ENCODE data around the gene FAP.

FAP gene

GRCh38 chr2:162256591-162256991, 13.3 kb upstream of the FAP start:
- H3K4me3 ChIP-seq (replicated peaks; ENCODE audit: insufficient read depth, low read length), result no peak overlapping the region
- DNase-seq (ENCODE audit: low read depth in 1 of 2, low spot score in 1 of 2), result no peak
- TF ChIP-seq REST (IDR thresholded peaks at IDR 0.05; ENCODE audit: insufficient replicate concordance, low read depth), result no peak
- no peak for TF ChIP-seq SPI1 (IDR thresholded peaks at IDR 0.05; ENCODE audit: borderline replicate concordance, low read depth)
- TF ChIP-seq CTCF (IDR thresholded peaks at IDR 0.05; ENCODE audit: insufficient read depth, low read length), result no peak
- TF ChIP-seq GABPA (IDR thresholded peaks at IDR 0.05; ENCODE audit: low read depth), result no peak
- no peak for TF ChIP-seq POLR2AphosphoS5 (IDR thresholded peaks at IDR 0.05; ENCODE audit: low read depth)
- H3K27ac ChIP-seq (replicated peaks), result no peak overlapping the region
- no peaks in the 10 kb centered on the region for H3K27me3 ChIP-seq (ENCODE audit: insufficient read depth, poor library complexity, severe bottlenecking)

DNA sequence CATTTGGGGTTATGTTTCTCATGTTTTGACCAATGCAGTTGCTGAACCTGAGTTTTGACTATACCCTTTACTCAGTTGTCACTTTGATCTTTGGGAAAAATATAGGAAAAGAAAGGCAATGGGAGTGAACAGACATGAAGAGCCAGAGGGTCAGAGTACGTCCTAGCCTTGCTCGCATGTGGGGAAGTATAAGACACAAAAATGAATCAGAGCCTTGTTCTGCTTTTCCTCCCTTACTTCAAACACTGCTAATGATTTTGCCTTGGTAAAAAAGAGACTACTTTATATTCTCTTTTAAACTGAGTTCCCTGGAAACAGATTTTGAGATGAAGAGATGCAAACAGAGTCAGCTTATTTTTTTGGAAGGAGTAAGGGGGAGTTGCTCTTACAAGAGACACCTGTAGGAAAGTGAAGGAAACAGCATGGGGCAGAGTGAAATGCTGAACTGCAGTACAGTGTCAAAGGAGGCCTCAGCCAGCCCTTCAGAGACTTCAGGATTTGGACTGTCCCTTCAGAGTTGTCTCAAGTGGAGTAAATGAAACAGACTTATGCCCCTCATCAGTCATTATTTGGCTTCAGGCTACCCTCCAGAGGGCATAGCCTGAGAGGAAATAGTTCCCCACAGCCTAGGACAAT, 11.1 kb upstream of the FAP start:
- TF ChIP-seq SPI1 (IDR thresholded peaks at IDR 0.05; ENCODE audit: borderline replicate concordance, low read depth), result no peak
- no peak for TF ChIP-seq GABPA (IDR thresholded peaks at IDR 0.05; ENCODE audit: low read depth)
- no peak for TF ChIP-seq CTCF (IDR thresholded peaks at IDR 0.05; ENCODE audit: insufficient read depth, low read length)
- no peak for TF ChIP-seq REST (IDR thresholded peaks at IDR 0.05; ENCODE audit: insufficient replicate concordance, low read depth)
- TF ChIP-seq POLR2AphosphoS5 (IDR thresholded peaks at IDR 0.05; ENCODE audit: low read depth), result no peak
- no peak for DNase-seq (ENCODE audit: low read depth in 1 of 2, low spot score in 1 of 2)
- no peaks in the 10 kb centered on the region for H3K27me3 ChIP-seq (ENCODE audit: insufficient read depth, poor library complexity, severe bottlenecking)
- no peak overlapping the region for H3K4me3 ChIP-seq (replicated peaks; ENCODE audit: insufficient read depth, low read length)
- no peak overlapping the region for H3K27ac ChIP-seq (replicated peaks)

DNA sequence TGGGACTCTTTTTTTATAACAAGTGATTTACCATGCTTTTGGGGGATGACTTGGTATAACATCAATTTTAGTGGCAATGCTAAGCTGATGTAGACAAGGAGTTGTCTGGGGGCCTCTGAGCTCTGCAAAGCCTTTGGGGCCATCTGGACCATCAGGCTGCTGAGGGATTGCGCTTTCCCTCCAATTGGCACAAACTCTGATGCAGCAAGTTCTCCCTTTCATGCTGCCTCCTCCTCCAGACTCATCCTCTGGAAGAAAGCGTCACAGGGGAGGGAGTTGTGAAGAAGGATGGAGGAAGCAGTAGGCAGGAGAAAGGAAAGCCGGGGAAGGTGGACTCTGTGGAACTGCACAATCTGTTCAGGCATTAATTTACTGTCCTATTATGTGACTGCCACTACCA, 10.2 kb upstream of the FAP start:
- TF ChIP-seq GABPA (IDR thresholded peaks at IDR 0.05; ENCODE audit: low read depth) (no peak), CTCF (IDR thresholded peaks at IDR 0.05; ENCODE audit: insufficient read depth, low read length) (no peak), SPI1 (IDR thresholded peaks at IDR 0.05; ENCODE audit: borderline replicate concordance, low read depth) (no peak), REST (IDR thresholded peaks at IDR 0.05; ENCODE audit: insufficient replicate concordance, low read depth) (no peak), POLR2AphosphoS5 (IDR thresholded peaks at IDR 0.05; ENCODE audit: low read depth) (no peak)
- H3K27me3 ChIP-seq (ENCODE audit: insufficient read depth, poor library complexity, severe bottlenecking), result no peaks in the 10 kb centered on the region
- H3K4me3 ChIP-seq (replicated peaks; ENCODE audit: insufficient read depth, low read length), result no peak overlapping the region
- DNase-seq (ENCODE audit: low read depth in 1 of 2, low spot score in 1 of 2), result no peak
- H3K27ac ChIP-seq (replicated peaks), result no peak overlapping the region

All from HL-60 (cell line).